ENCODE data around the gene TM9SF1.
A peak's percentile ranks its signal among the peaks of the same experiment; 100 is the strongest.

Gene TM9SF1

DNA sequence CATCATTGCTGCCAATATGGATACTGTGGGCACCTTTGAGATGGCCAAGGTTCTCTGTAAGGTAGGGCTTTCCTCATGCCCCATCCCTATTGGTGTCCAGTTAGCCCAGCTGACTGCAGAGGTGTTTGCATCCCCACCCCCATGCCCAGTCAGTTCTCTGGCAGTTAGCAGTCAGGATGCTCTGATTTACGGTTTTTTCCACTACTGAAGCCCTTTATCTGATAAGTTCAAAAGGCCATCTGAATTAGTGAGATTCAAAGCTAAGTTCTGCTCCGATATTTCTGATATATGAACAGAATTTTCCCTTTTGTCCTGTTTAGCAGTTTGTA is 38.3 kb upstream of the TM9SF1 start:
- no CpG with 5 or more reads among the region's 2 CpGs for WGBS (ENCODE audit: extremely low coverage, insufficient coverage, low lambda C conversion rate)
- no peak overlapping the region for H3K27ac ChIP-seq (ENCODE audit: low read depth, low read length)
- no peaks in the 10 kb centered on the region for H3K36me3 ChIP-seq (ENCODE audit: control insufficient read depth, insufficient read depth, low read length)

DNA sequence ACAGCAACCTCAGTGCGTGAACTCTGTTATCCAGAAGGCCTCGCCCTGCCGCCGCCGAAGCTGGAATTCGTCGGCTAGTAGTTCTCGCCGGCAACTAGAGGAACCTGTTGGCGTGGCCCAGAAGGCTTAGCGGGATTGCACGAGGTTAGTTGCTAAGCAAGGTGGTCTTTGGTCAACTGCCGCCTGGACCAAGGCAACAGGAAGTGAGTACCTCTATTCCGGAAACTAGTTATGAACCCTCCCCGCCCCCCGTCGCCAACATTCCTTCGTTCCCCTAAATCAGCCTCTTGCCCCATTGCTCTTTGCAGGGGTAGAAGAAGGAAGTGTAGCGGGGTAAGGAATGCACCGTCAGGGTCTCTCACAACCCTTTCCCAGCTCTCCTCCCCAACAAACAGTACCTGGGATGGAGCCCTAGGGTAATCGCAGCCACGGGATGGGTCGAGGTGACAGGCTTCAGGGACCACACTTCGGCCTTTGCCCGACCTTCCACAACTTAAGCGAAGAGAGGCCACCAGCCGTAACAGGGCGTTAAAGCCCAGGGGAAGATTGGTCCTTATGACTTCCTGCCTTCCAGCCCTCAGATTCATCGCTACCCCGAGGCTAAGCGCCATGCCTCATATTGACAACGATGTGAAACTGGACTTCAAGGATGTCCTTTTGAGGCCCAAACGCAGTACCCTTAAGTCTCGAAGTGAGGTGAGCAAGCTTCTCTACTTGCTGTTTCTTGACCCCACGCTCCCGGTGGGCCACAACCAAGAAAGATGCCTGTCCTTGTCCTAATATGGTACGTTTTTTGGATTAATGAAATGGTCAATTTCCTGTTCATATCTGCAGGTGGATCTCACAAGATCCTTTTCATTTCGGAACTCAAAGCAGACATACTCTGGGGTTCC is 37.6 kb upstream of the TM9SF1 start, which contains the start of gene GMPR2:
GMPR2 (plus strand) TSS at position 285 of the 893 bp plus-strand sequence; CDS start at position 610, 325 bp downstream.
- Histone ChIP-seq H4K8ac (ENCODE audit: low read depth, low read length) (no peak within 1 kb of the TSS), H3K4ac (ENCODE audit: low read depth, low read length) (peak within 1 kb of the TSS; percentile 46), H3K23ac (ENCODE audit: low read length) (peak within 1 kb of the TSS; percentile 9), H3K4me2 (ENCODE audit: low read length) (peak within 1 kb of the TSS; percentile 98), H2AK5ac (ENCODE audit: low read length) (no peak within 1 kb of the TSS), H3K27me3 (ENCODE audit: insufficient read depth, low read length, poor library complexity) (no peaks in the 10 kb centered on the region), H4K5ac (ENCODE audit: low read length) (no peak within 1 kb of the TSS), H3K79me2 (ENCODE audit: control insufficient read depth, insufficient read depth, low read length) (peaks cover 19% of the 10 kb centered on the region), H3K9ac (ENCODE audit: low read length) (peak within 1 kb of the TSS; percentile 95), H2BK120ac (ENCODE audit: low read depth, low read length) (peak within 1 kb of the TSS; percentile 37), H3K4me3 (ENCODE audit: low read length) (peak within 1 kb of the TSS; percentile 99), H3K4me1 (ENCODE audit: control insufficient read depth, low read depth, low read length) (peaks cover 2% of the 10 kb centered on the region), H3K79me1 (ENCODE audit: low read length) (peaks cover 9% of the 10 kb centered on the region), H3K18ac (ENCODE audit: low read length) (peak within 1 kb of the TSS; percentile 28), H2BK5ac (ENCODE audit: low read length) (peak within 1 kb of the TSS; percentile 82), H3K27ac (ENCODE audit: low read depth, low read length) (peak within 1 kb of the TSS; percentile 79), H3K56ac (ENCODE audit: low read length) (peak within 1 kb of the TSS; percentile 97), H2BK15ac (replicated peaks; ENCODE audit: low read depth) (no peak within 1 kb of the TSS), H3K36me3 (ENCODE audit: control insufficient read depth, insufficient read depth, low read length) (no peaks in the 10 kb centered on the region)
- WGBS (ENCODE audit: extremely low coverage, insufficient coverage, low lambda C conversion rate) = no CpG with 5 or more reads among the region's 38 CpGs
- DNase-seq = no peak

More for the DNA sequence above, 38.3 kb upstream of the TM9SF1 start:
- no peak overlapping the region for H2BK5ac ChIP-seq (ENCODE audit: low read length)
- H3K56ac ChIP-seq (ENCODE audit: low read length) = peak overlapping the region; percentile 97
- H3K4me3 ChIP-seq (ENCODE audit: low read length) = no peak overlapping the region
- H3K79me2 ChIP-seq (ENCODE audit: control insufficient read depth, insufficient read depth, low read length) = peaks cover 18% of the 10 kb centered on the region
- H2AK5ac ChIP-seq (ENCODE audit: low read length) = no peak overlapping the region
- H4K5ac ChIP-seq (ENCODE audit: low read length) = no peak overlapping the region
- H4K8ac ChIP-seq (ENCODE audit: low read depth, low read length) = no peak overlapping the region
- peak overlapping the region; percentile 95 for H3K9ac ChIP-seq (ENCODE audit: low read length)
- H3K27me3 ChIP-seq (ENCODE audit: insufficient read depth, low read length, poor library complexity) = no peaks in the 10 kb centered on the region
- H3K4me1 ChIP-seq (ENCODE audit: control insufficient read depth, low read depth, low read length) = peaks cover 2% of the 10 kb centered on the region
- no peak overlapping the region for H3K18ac ChIP-seq (ENCODE audit: low read length)
- no peak overlapping the region for H3K4ac ChIP-seq (ENCODE audit: low read depth, low read length)
- H3K79me1 ChIP-seq (ENCODE audit: low read length) = peaks cover 9% of the 10 kb centered on the region
- H3K23ac ChIP-seq (ENCODE audit: low read length) = no peak overlapping the region
- DNase-seq = peak; percentile 24
- H2BK15ac ChIP-seq (replicated peaks; ENCODE audit: low read depth) = no peak overlapping the region
- no peak overlapping the region for H2BK120ac ChIP-seq (ENCODE audit: low read depth, low read length)
- peak overlapping the region; percentile 78 for H3K4me2 ChIP-seq (ENCODE audit: low read length)

DNA sequence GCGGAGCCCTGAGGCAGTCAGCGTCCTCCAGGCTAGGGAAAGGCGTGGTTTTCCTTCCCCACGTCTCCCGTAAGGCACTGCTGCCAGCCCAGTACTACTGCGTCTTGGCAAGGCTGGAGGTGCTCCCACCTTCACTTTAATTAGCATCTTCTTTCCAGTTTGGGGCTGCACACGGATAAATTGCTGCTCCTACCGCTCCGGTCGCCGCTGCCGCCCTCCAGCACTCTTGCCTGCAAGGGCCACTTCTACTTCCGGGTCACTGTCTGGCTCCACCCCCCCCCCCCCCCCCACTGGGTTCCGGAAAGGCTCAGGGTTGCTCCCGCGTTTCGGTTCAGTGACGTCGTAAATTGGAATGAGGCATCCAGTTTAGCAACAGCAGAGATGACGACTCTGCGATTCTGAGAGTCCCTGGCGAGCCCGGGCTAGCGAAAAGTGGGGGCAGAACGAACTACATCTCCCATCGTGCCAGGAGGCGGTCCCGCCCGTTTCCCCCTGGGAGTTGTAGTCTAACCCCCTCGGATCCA is 36.9 kb upstream of the TM9SF1 start, which contains the start of gene NEDD8:
NEDD8 (minus strand) TSS at position 247 of the 524 bp plus-strand sequence; CDS start at position 147, 100 bp downstream.
- H3K27ac ChIP-seq (ENCODE audit: low read depth, low read length) = peak within 1 kb of the TSS; percentile 79
- no peak within 1 kb of the TSS for H2BK15ac ChIP-seq (replicated peaks; ENCODE audit: low read depth)
- peak within 1 kb of the TSS; percentile 9 for H3K23ac ChIP-seq (ENCODE audit: low read length)
- peak within 1 kb of the TSS; percentile 82 for H2BK5ac ChIP-seq (ENCODE audit: low read length)
- peak; percentile 95 for DNase-seq
- peak within 1 kb of the TSS; percentile 95 for H3K9ac ChIP-seq (ENCODE audit: low read length)
- peak within 1 kb of the TSS; percentile 97 for H3K56ac ChIP-seq (ENCODE audit: low read length)
- H3K18ac ChIP-seq (ENCODE audit: low read length) = peak within 1 kb of the TSS; percentile 28
- H3K4me2 ChIP-seq (ENCODE audit: low read length) = peak within 1 kb of the TSS; percentile 98
- H4K8ac ChIP-seq (ENCODE audit: low read depth, low read length) = peak within 1 kb of the TSS; percentile 16
- no peak within 1 kb of the TSS for H2AK5ac ChIP-seq (ENCODE audit: low read length)
- no peaks in the 10 kb centered on the region for H3K27me3 ChIP-seq (ENCODE audit: insufficient read depth, low read length, poor library complexity)
- H3K4ac ChIP-seq (ENCODE audit: low read depth, low read length) = peak within 1 kb of the TSS; percentile 46
- H3K79me1 ChIP-seq (ENCODE audit: low read length) = peaks cover 9% of the 10 kb centered on the region
- H3K36me3 ChIP-seq (ENCODE audit: control insufficient read depth, insufficient read depth, low read length) = no peaks in the 10 kb centered on the region
- H2BK120ac ChIP-seq (ENCODE audit: low read depth, low read length) = peak within 1 kb of the TSS; percentile 37
- H3K4me3 ChIP-seq (ENCODE audit: low read length) = peak within 1 kb of the TSS; percentile 99
- peaks cover 2% of the 10 kb centered on the region for H3K4me1 ChIP-seq (ENCODE audit: control insufficient read depth, low read depth, low read length)
- H4K5ac ChIP-seq (ENCODE audit: low read length) = no peak within 1 kb of the TSS
- WGBS (ENCODE audit: extremely low coverage, insufficient coverage, low lambda C conversion rate) = no CpG with 5 or more reads among the region's 30 CpGs
- H3K79me2 ChIP-seq (ENCODE audit: control insufficient read depth, insufficient read depth, low read length) = peaks cover 20% of the 10 kb centered on the region

DNA sequence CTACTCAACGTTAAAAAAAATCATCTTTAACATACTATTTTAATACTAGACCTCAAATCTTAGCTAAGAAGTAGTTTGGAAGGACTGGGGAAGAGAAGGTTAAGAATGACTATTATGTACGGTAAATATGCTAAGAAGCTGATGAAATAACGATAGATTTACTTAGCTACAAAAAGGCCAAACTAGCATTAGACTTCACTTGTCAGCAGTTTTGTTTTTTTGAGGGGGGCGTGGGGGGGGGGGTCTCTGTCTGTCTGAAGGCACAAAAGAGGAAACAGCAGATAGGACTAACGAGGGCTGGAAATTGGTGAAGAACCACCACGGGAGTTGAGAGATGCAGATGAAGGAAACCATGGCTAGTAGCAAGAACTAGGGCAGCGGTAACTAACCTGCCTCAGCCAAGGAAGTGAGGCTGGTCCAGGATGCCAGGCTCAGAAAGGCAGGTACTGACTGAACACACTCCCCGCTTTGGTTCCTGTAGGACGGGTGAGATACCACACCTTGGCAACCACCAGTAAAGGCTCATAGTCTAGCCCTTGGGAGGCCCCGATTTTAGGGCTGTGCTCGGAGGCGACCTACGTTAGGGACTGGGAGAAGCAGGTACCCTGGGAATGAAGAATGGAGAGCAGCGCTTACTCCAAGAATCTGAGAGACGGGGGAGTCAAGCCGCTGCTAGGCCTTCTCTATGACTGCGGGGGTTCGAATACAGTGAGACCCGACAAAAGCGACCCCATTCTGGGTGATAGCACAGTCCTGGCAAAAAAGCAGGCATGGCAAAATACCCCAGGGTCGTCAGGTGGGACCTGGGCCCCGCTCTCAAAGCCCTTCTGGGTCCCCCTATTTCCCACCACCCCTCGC is 36.3 kb upstream of the TM9SF1 start:
- no peak overlapping the region for H4K5ac ChIP-seq (ENCODE audit: low read length)
- peak overlapping the region; percentile 97 for H3K56ac ChIP-seq (ENCODE audit: low read length)
- peak overlapping the region; percentile 9 for H3K23ac ChIP-seq (ENCODE audit: low read length)
- H3K79me2 ChIP-seq (ENCODE audit: control insufficient read depth, insufficient read depth, low read length) = peaks cover 22% of the 10 kb centered on the region
- H3K4me1 ChIP-seq (ENCODE audit: control insufficient read depth, low read depth, low read length) = peaks cover 2% of the 10 kb centered on the region
- peak overlapping the region; percentile 98 for H3K4me2 ChIP-seq (ENCODE audit: low read length)
- H3K36me3 ChIP-seq (ENCODE audit: control insufficient read depth, insufficient read depth, low read length) = no peaks in the 10 kb centered on the region
- DNase-seq = no peak
- peak overlapping the region; percentile 16 for H4K8ac ChIP-seq (ENCODE audit: low read depth, low read length)
- H2BK120ac ChIP-seq (ENCODE audit: low read depth, low read length) = no peak overlapping the region
- H3K4ac ChIP-seq (ENCODE audit: low read depth, low read length) = peak overlapping the region; percentile 20
- H2AK5ac ChIP-seq (ENCODE audit: low read length) = no peak overlapping the region
- H2BK15ac ChIP-seq (replicated peaks; ENCODE audit: low read depth) = no peak overlapping the region
- H2BK5ac ChIP-seq (ENCODE audit: low read length) = no peak overlapping the region
- peak overlapping the region; percentile 22 for H3K18ac ChIP-seq (ENCODE audit: low read length)
- 100% methylated on average over 1 of the region's 23 CpGs for WGBS (ENCODE audit: extremely low coverage, insufficient coverage, low lambda C conversion rate)
- no peaks in the 10 kb centered on the region for H3K27me3 ChIP-seq (ENCODE audit: insufficient read depth, low read length, poor library complexity)
- H3K79me1 ChIP-seq (ENCODE audit: low read length) = peaks cover 9% of the 10 kb centered on the region
- peak overlapping the region; percentile 99 for H3K4me3 ChIP-seq (ENCODE audit: low read length)
- H3K27ac ChIP-seq (ENCODE audit: low read depth, low read length) = no peak overlapping the region
- peak overlapping the region; percentile 95 for H3K9ac ChIP-seq (ENCODE audit: low read length)

DNA sequence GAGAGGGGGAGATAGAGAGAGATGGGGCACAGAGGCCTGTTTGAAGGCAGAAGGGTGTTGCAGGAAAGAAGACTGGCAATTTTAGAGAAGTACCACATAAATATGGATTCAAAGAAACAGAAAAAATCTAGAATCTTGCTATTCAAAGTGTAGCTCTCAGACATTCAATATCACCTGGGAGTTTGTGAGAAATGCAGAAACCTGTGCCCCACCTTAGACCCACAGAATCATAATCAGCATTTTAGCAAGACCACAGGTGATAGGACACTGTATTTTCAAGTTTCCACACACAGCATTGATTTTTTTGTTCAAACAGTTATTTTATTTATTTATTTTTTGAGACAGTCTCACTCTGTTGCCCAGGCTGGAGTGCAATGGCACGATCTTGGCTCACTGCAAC is 33.7 kb upstream of the TM9SF1 start:
- Histone ChIP-seq H3K18ac (ENCODE audit: low read length) (no peak overlapping the region), H3K9ac (ENCODE audit: low read length) (no peak overlapping the region), H3K27ac (ENCODE audit: low read depth, low read length) (no peak overlapping the region), H3K4me3 (ENCODE audit: low read length) (no peak overlapping the region), H2BK15ac (replicated peaks; ENCODE audit: low read depth) (no peak overlapping the region), H2BK5ac (ENCODE audit: low read length) (no peak overlapping the region), H3K23ac (ENCODE audit: low read length) (no peak overlapping the region), H2AK5ac (ENCODE audit: low read length) (no peak overlapping the region), H2BK120ac (ENCODE audit: low read depth, low read length) (no peak overlapping the region), H4K5ac (ENCODE audit: low read length) (no peak overlapping the region), H3K4me1 (ENCODE audit: control insufficient read depth, low read depth, low read length) (peaks cover 2% of the 10 kb centered on the region), H3K36me3 (ENCODE audit: control insufficient read depth, insufficient read depth, low read length) (no peaks in the 10 kb centered on the region), H3K27me3 (ENCODE audit: insufficient read depth, low read length, poor library complexity) (no peaks in the 10 kb centered on the region), H3K79me1 (ENCODE audit: low read length) (peaks cover 9% of the 10 kb centered on the region), H3K4me2 (ENCODE audit: low read length) (no peak overlapping the region), H3K56ac (ENCODE audit: low read length) (no peak overlapping the region), H3K4ac (ENCODE audit: low read depth, low read length) (no peak overlapping the region), H4K8ac (ENCODE audit: low read depth, low read length) (no peak overlapping the region), H3K79me2 (ENCODE audit: control insufficient read depth, insufficient read depth, low read length) (peaks cover 24% of the 10 kb centered on the region)
- DNase-seq = no peak
- no CpG with 5 or more reads among the region's 1 CpG for WGBS (ENCODE audit: extremely low coverage, insufficient coverage, low lambda C conversion rate)
